Hematopoietic multipotent progenitor cell (in vitro differentiated cells): ENCODE results near the gene BNIP5. TPM values are rescaled to one million over a fixed set of nuclear protein-coding genes. Genes with fewer than 3 reads are reported as not detected.

Experiments used
- DNase-seq, 3 donors: peaks; one replicate each; pipeline ENCODE4 v3.0.0-alpha.2; 2011 to 2015; ENCODE audit warnings: low read depth in 2 of 3, low spot score in 2 of 3
- total RNA-seq: library from RNA; depleted of rRNA; stranded (reverse); fragments of >200 nt; gene quantifications from one replicate; pipeline ENCODE4 v1.2.3, GENCODE V29; 2012

BNIP5 gene
- total RNA-seq, 1 donor, result not detected

- no peak for DNase-seq
These were observed 35.5 kb downstream of the BNIP5 start for GRCh38 chr6:36301085-36301658.

DNA sequence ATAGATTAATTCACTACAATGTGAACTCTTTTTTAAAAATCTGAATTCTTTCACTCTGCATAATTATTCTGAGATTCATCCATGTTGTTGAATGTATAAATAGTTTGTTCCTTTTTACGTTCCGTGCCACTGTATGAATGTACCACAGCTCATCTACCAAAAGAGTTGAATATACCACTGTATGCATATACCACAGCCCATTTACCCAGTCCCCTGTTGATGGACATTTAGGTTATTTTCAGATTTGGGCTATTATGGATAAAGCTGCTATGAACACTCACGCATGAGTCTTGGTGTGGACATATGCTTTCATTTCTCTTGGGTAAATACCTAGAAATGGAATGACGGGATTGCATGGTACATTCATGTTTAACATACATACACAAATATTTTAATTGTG, 38.7 kb downstream of the BNIP5 start:
- no peak for DNase-seq

GRCh38 chr6:36297511-36297910, 39.2 kb downstream of the BNIP5 start:
- no peak for DNase-seq

GRCh38 chr6:36297051-36297450, 39.6 kb downstream of the BNIP5 start:
- DNase-seq, result no peak

- no peak for DNase-seq
These were observed 40.4 kb downstream of the BNIP5 start for GRCh38 chr6:36296240-36296639.

GRCh38 chr6:36292170-36292569, 44.5 kb downstream of the BNIP5 start:
- no peak for DNase-seq

DNA sequence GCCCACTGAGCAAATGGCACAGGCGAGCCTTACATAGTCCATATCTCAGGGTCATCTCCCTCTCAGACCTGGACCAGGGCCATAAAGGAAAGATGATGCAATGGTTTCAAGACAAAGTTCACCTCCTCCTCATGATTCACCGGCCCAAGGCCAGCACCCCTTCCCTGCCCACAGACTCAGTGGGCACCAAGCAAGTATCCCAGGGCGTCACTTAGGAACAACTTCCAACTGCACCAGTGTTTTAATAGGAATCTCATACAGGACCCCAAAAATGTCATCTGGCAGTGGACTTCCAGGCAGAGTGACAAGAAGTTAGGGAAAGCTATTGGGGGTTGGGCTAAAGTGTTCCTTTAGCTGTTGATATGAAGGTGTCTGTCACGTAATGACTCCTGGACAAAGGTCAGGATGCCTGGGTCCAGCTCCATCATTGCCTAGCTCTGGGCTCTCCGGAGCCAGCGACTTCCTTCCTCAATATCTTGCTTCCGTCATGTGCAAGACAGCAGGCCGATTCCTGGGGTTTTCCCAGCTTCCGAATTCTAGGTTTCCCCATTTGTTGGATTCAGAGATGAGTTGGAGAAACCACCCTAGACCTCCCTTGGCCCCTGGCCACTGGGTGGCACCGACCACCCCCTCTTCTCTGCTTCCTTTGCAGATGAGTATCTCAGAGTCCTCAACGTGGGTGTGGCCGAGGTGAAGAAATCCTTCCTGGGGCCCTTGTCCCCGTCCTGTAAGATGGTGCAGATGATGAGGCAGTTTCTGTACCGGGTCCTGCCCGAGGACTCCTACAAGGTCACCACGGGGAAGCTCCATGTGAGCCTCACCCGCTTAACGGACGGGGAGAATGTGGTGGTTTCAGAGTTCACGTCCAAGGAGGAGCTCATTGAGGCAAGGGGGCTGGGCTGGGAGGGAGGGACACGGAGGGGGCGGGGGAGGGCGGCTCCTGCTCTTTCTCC, 45.7 kb downstream of the BNIP5 start:
- DNase-seq, result no peak

GRCh38 chr6:36289281-36289878, 47.3 kb downstream of the BNIP5 start:
- DNase-seq, result no peak

GRCh38 chr6:36286858-36287257, 49.8 kb downstream of the BNIP5 start:
- no peak for DNase-seq

GRCh38 chr6:36285797-36286196, 50.9 kb downstream of the BNIP5 start:
- no peak for DNase-seq

GRCh38 chr6:36285187-36285671, 51.5 kb downstream of the BNIP5 start:
- no peak for DNase-seq

- DNase-seq, result no peak
These were observed 52.3 kb downstream of the BNIP5 start for GRCh38 chr6:36284359-36284758.

DNA sequence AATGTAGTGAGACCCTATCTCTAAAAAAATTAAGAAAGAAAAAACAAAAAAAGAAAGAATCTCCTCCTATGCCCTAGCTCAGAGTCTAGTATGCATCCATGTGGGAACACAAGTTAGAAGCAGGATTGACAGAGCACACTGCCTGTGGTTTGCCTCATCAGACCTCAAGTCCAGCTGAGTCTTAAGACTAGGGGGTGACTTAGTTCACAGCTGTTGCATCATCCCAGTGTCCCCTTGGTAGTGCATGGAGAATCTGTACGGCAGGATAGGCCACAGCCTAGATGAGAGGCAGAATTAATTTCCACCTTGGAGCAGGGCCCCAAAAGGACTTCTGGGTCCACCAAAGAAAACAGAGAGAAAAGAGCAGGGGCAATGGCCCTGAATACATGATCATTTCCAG, 53.1 kb downstream of the BNIP5 start:
- no peak for DNase-seq

DNA sequence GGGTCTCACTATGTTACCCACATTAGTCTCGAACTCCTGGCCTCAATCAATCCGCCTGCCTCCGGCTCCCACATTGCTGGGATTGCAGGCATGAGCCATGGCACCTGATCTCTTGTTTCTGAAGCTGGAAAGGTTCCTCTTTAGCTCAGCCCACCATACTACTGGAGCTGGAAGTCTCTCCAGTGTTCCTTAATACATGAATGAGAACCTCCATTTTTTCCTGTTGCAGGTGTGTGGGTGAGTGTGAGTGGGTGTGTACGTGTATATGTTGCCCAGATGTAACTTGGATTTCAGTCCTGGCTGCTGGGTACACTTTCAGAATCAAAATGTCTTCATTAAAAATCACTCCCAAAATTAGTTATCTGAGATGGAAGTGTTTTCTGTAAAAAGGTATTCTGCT, 55.7 kb downstream of the BNIP5 start:
- no peak for DNase-seq

DNA sequence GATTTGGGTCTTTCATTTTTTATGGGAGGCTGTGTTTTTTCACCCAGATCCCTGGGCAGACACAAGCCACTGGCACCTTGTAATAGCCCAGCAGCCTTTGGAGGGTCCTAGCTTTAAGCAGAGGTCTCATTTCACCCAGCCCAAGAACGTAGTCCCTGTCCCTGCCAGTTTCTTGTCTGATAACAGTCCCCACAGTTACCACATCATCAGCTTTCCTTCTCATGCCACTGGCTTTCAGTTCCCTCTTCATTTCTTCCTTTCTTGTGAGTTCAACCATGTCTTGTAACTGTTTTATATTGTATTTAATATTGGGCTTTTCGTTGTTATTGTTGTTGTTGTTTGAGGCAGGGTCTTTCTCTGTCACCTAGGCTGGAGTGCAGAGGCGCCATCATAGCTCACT, 56.2 kb downstream of the BNIP5 start:
- DNase-seq, result no peak

DNA sequence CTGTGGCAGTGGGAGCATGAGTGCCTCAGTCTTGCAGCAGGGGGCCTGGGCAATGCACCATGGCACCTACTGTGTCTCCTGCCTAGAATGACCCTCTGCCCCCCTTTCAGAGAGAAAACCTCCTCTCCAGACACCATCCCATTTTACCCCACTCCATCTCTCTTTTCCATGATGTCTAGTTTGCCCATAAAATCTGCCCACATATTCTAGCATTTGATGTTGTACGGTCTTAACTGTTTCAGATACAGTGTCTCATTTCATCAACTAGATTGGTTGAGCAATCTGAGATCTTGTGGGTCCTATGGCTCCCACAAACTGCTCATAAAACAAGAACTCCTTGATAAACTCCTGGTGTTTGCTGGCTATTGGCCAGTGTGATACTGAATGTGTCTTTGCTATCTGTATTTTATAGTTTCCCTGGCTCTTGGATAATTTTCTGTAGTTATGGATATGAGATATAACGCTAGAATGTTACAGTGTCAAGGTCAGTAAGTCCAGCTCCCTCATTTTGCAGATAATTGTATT, 58.7 kb downstream of the BNIP5 start:
- DNase-seq, result no peak

DNA sequence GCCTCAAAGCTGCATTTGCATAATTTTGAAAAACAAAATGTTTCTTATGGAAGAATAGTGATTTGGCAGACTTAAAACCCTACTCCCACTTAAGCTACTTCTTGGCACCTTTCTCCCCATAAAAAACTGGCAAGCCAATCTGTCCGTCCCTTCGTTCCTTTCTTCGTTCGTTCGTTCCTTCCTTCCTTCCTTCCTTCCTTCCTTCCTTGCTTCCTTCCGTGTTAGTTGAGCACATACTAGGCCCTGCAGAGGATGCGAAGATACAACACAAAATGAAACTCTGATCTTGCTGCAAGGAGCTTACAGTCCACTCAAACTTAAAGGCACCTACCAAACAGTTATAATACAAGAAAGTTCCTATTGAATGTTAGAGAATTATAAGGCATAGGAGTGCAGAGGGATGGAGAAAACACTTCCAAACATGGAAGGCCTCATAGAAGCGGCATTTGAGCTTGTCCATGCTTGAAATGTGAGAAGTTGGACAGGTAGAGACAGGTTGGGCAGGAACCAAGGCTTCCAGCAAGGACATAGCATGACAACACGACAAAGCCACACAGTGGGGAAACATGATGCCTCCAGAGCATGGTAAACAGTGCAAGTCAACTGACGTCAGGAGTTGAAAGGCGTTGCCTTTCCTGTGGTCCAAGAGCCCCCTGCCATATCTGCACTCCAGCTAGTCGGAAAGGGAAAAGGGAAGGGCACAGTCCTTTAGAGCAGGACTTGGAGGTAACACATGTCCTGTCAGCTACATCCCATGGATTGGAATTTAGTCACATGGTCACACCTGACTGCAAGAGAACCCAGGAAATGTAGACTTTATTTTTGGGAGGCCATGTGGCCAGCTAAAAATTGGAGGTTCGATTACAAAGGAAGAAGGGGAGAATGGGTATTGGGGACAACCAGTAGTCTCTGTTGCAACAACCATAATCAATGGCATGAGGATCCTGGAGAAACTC, 59.8 kb downstream of the BNIP5 start:
- DNase-seq, result no peak

DNA sequence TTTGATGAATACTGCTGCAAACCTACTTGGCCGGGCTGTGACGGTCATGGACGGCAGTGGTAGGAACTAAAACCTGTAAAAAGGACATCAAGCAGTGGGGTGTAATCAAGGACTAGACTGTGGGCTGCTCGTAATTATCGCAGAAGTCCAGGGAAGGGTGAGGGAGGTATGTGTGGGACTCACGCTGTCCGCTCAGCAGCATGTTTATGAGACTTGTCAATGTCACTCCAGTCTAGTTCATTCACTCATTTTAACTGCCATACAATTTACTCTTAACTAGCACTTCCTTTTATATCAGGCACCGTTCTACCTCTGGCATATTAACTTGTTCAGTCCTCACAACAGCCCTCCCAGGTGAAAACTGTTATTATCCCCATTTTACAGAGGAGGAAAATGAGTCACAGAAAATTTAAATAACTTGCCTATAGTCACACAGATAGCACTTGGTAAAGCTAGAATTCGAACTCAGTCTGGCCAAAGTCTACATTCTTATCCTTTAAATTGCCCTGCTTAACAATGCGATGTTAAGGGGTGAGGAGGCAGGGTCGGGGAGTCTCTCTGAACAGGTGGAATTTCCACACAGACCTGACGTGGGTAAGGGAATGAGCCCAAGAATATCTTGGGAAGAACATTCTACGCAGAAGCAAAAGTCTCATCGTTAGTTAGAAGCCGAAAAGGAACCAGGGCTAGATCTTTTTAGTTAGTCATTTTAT, 62.7 kb downstream of the BNIP5 start:
- DNase-seq, result no peak

DNA sequence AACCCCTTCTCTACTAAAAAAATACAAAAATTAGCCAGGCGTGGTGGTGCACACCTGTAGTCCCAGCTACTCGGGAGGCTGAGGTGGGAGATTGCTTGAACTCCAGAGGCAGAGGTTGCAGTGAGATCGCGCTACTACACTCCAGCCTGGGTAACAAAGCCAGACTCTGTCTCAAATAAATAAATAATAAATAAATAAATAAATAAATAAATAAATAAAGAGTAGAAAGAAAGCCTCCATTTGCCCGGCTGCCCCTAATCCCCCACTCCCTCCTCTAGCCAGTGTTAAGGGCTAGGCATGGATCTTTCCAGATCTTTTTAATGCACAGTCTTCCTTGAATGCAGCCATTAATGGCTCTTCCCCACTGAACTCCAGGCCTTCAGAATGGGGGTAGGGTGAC, 63.6 kb downstream of the BNIP5 start:
- DNase-seq, result no peak

DNA sequence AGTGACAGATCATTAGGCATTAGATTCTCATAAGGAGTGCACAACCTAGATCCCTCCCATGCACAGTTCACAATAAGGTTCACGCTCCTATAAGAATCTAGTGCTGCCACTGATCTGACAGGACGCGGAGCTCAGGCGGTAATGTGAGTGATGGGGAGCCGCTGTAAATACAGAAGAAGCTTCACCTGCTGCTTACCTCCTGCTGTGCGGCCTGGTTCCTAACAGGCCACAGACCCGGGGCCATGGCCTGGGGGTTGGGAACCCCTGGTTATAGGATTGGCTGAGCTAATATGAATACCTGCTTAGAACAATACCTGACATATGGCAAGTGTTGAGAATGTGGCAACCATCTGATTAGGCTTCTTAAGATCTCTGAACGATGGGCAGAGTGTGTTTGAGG, 64.5 kb downstream of the BNIP5 start:
- DNase-seq, result no peak
